SHP77 treated with DMSO at 0.1 percent for 48 hours (cell line): ENCODE results near the gene EFCAB12.
"Not testable (repeated sequence)": the region's sequence is repeated elsewhere in the genome, so short reads cannot be mapped to it uniquely, and the experiment has no call there.

Experiments
- DNase-seq: peaks from one replicate; lab custom pipeline; 2025; lab: John Stamatoyannopoulos, UW

The EFCAB12 gene

GRCh38 chr3:129365296-129366136, 62.9 kb downstream of the EFCAB12 start:
- DNase-seq = no peak

GRCh38 chr3:129364811-129365210, 63.6 kb downstream of the EFCAB12 start:
- not testable (repeated sequence) for DNase-seq

DNA sequence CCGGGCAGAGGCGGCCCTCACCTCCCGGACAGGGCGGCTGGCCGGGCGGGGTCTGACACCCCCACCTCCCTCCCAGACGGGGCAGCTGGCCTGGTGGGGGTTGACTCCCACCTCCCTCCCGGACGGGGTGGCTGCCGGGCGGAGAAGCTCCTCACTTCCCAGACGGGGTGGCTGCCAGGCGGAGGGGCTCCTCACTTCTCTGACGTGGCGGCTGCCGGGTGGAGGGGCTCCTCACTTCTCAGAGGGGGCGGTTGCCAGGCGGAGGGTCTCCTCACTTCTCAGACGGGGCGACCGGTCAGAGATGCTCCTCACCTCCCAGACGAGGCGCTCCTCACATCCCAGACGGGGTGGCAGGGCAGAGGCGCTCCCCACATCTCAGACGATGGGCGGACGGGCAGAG, 65.1 kb downstream of the EFCAB12 start:
- not testable (repeated sequence) for DNase-seq

GRCh38 chr3:129360705-129361460, 67.6 kb downstream of the EFCAB12 start:
- no peak for DNase-seq

DNA sequence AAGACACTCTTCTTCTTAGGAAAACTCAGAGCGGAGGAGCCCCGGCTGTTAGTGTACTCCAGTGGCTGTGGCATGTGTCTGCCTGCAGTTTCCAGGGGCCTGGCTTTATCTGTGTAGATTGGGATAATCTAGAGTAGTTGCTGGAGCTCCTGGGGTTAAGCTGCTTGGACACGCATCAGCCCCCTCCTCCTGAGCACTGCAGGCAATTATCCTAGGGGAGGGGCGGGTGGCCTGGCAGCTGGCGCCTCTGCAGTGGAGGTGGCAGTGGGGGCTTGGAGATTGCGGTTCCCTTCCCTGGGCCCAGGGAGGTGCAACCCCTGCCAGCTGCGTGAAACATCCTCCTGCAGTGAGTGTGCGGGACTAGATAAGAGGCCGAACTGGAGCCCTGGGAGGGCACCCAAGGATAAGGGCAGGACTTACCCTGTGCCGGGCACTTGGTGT, 68.2 kb downstream of the EFCAB12 start:
- no peak for DNase-seq

DNA sequence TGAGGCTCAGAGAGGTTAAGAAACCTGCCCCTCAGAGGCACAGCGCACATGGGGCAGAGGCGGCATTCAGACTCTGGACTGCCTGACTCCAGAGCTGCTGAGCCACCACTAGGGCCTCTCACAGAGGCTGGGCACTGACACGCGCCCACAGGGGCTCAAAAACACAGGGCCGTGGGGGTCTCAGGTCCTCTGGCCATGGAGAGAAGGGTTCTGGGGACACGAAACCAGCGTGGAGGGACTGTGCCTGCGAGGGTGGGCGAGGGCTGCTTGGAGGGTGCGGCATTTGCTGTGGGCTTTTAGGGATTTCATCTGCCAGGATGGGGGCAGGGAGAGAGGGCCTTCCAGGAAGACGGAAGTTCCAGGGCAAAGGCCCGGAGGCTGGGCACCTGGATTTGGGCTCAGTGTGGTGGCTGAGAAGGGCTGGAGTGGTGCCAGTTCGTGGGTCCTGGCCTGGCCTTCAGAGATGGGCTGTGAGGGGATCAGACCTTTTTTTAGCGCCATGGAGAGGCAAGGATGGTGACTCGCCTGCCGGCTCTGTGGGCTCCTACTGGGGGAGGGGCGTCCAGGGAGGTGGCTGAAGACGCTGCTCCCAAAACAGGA, 69.6 kb downstream of the EFCAB12 start:
- DNase-seq = no peak

GRCh38 chr3:129358177-129358771, 70.2 kb downstream of the EFCAB12 start:
- no peak for DNase-seq

GRCh38 chr3:129357616-129358015, 70.8 kb downstream of the EFCAB12 start:
- DNase-seq = no peak

GRCh38 chr3:129356756-129357425, 71.5 kb downstream of the EFCAB12 start:
- DNase-seq = no peak

GRCh38 chr3:129353589-129353941, 74.9 kb downstream of the EFCAB12 start:
- DNase-seq = no peak

GRCh38 chr3:129352650-129353588, 75.5 kb downstream of the EFCAB12 start:
- DNase-seq = no peak

DNA sequence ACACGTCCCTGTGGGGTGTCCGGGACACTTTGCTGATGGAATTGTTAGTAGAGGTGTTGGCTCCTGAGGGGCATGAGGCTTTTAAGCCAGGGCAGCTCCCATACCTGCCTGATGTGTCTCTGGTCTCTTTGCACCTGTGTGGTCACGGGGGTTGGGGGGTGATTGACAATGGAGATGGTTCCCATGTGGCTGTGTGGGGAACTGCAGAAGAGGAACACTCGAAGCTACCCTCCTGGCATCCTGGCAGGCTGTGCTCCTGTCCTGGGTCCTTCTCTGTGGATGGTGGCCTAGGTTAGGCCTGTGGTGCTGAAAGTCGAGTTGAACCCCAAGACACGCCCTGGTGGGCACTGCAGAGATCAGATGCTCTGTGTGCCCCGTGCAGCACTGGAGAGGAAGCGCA, 76.4 kb downstream of the EFCAB12 start:
- DNase-seq = no peak
